H1 (cell line): ENCODE measurements around the gene ANKFN1. TPM values are rescaled to one million over a fixed set of nuclear protein-coding genes. Genes with fewer than 3 reads are reported as not detected.

Experiments used
- CTCF ChIA-PET: fragments of 300-600 bp; sonication (Branson Sonifier 250); formaldehyde crosslinking; loops from one replicate; lab custom pipeline; 2021; ENCODE audit not compliant: partially characterized antibody; lab: Charles Lee
- POLR2A ChIA-PET: fragments of 300-600 bp; sonication (Branson Sonifier 250); formaldehyde crosslinking; loops from one replicate; lab custom pipeline; 2021; ENCODE audit warnings: inconsistent platforms; ENCODE audit not compliant: partially characterized antibody; lab: Charles Lee
- DNase-seq, 2 experiments: peaks; one replicate each; pipeline versions ENCODE4 v3.0.0 to v3.0.0-alpha.2; 2010 to 2022; ENCODE audit warnings: low spot score in 2 of 2, low read depth in 1 of 2, mixed read lengths in 1 of 2
- FAIRE-seq: peaks from 2 replicates; lab custom pipeline; 2011; peaks lifted over from hg19 to GRCh38; lab: Jason Lieb, UNC
- H2AFZ ChIP-seq: 2 replicates; pipeline ENCODE4 v1.8.1; 2012; ENCODE audit warnings: low read length, inconsistent platforms
- H2AK5ac ChIP-seq: 2 replicates; pipeline ENCODE4 v1.6.1; 2013; ENCODE audit warnings: low read depth, low read length
- H2BK120ac ChIP-seq: replicated peaks from 2 replicates; pipeline ENCODE3; 2013; ENCODE audit warnings: low read depth, low read length, inconsistent platforms
- H2BK12ac ChIP-seq: 2 replicates; pipeline ENCODE4 v1.6.1; 2013; ENCODE audit warnings: low read depth, low read length
- H2BK15ac ChIP-seq: 2 replicates; pipeline ENCODE4 v1.6.1; 2013; ENCODE audit warnings: low read length
- H2BK20ac ChIP-seq: 2 replicates; pipeline ENCODE4 v1.6.1; 2013; ENCODE audit warnings: low read length
- H2BK5ac ChIP-seq: 2 replicates; pipeline ENCODE4 v1.6.1; 2013; ENCODE audit warnings: low read depth, low read length
- H3K14ac ChIP-seq: 2 replicates; pipeline ENCODE4 v1.6.1; 2013; ENCODE audit warnings: inconsistent platforms; ENCODE audit not compliant: insufficient read length
- H3K18ac ChIP-seq: 2 replicates; pipeline ENCODE4 v1.6.1; 2013; ENCODE audit warnings: low read length; ENCODE audit errors: extremely low read depth
- H3K23ac ChIP-seq: 2 replicates; pipeline ENCODE4 v1.6.1; 2013; ENCODE audit warnings: inconsistent platforms; ENCODE audit not compliant: insufficient read length
- H3K23me2 ChIP-seq: 2 replicates; pipeline ENCODE4 v1.6.1; 2013; ENCODE audit warnings: low read depth, low read length
- H3K27ac ChIP-seq: 2 replicates; pipeline ENCODE4 v1.6.1; 2011; ENCODE audit warnings: low read depth, low read length, inconsistent platforms
- H3K27me3 ChIP-seq, 4 experiments: replicated peaks in 1 of 4; 1 replicate in 1 of 4; 2 replicates in 3 of 4; pipeline versions ENCODE4 v1.6.1 to v1.8.1; 2011 to 2013; ENCODE audit warnings: low read length in 3 of 4, mild to moderate bottlenecking in 3 of 4, inconsistent platforms in 2 of 4, mixed read lengths in 2 of 4, moderate library complexity in 1 of 4; ENCODE audit not compliant: control insufficient read depth in 3 of 4, insufficient read depth in 3 of 4; ENCODE audit errors: extremely low read depth in 1 of 4
- H3K36me3 ChIP-seq, 4 experiments: 2 replicates each; pipeline versions ENCODE4 v1.6.1 to v1.8.1; 2011 to 2013; ENCODE audit warnings: mild to moderate bottlenecking in 4 of 4, low read length in 3 of 4, moderate library complexity in 2 of 4, control low read depth in 1 of 4, inconsistent platforms in 1 of 4; ENCODE audit not compliant: insufficient read depth in 4 of 4, control insufficient read depth in 2 of 4
- H3K4ac ChIP-seq: replicated peaks from 2 replicates; pipeline ENCODE3; 2013; ENCODE audit warnings: low read length, low read depth, mixed read lengths, inconsistent platforms; ENCODE audit not compliant: insufficient read length
- H3K4me1 ChIP-seq, 4 experiments: replicated peaks in 1 of 4; 1 replicate in 1 of 4; 2 replicates in 3 of 4; pipeline versions ENCODE4 v1.6.1 to v1.8.1; 2011 to 2013; ENCODE audit warnings: low read length in 3 of 4, inconsistent platforms in 2 of 4, mixed read lengths in 1 of 4; ENCODE audit not compliant: insufficient read depth in 4 of 4, control insufficient read depth in 3 of 4
- H3K4me2 ChIP-seq, 2 experiments: 2 replicates each; pipeline versions ENCODE4 v1.6.1 to v1.8.1; 2011 to 2013; ENCODE audit warnings: low read depth in 2 of 2, low read length in 2 of 2, control low read depth in 1 of 2, inconsistent platforms in 1 of 2, mild to moderate bottlenecking in 1 of 2; ENCODE audit not compliant: insufficient read depth in 1 of 2
- H3K4me3 ChIP-seq, 4 experiments: fragments of 200-600, 300-600 bp in 1 of 4; sonication (generic), shearing (Covaris generic), sonication (Bioruptor Twin) in 1 of 4; 2 replicates each; pipeline versions ENCODE4 v1.5.1 to v1.8.1; 2011 to 2016; ENCODE audit warnings: low read length in 4 of 4, low read depth in 3 of 4, control low read depth in 2 of 4, inconsistent platforms in 2 of 4, mild to moderate bottlenecking in 2 of 4, mixed read lengths in 1 of 4, moderate library complexity in 1 of 4; ENCODE audit not compliant: insufficient read depth in 2 of 4; ENCODE audit errors: extremely low read depth in 1 of 4
- H3K56ac ChIP-seq: replicated peaks from 2 replicates; pipeline ENCODE3; 2013; ENCODE audit warnings: low read depth, mild to moderate bottlenecking, mixed read lengths, low read length, inconsistent platforms; ENCODE audit not compliant: insufficient read length
- H3K79me1 ChIP-seq: 2 replicates; pipeline ENCODE4 v1.6.1; 2013; ENCODE audit warnings: low read depth, low read length, control low read depth
- H3K79me2 ChIP-seq, 2 experiments: 2 replicates each; pipeline versions ENCODE4 v1.6.1 to v1.8.1; 2012 to 2013; ENCODE audit warnings: low read length in 2 of 2, mild to moderate bottlenecking in 2 of 2, inconsistent platforms in 1 of 2; ENCODE audit not compliant: insufficient read depth in 2 of 2, control insufficient read depth in 1 of 2
- H3K9ac ChIP-seq, 4 experiments: replicated peaks in 1 of 4; 1 replicate in 1 of 4; 2 replicates in 3 of 4; pipeline versions ENCODE4 v1.6.1 to v1.8.1; 2011 to 2013; ENCODE audit warnings: low read depth in 3 of 4, low read length in 3 of 4, control low read depth in 2 of 4, mild to moderate bottlenecking in 2 of 4, moderate library complexity in 2 of 4, inconsistent platforms in 1 of 4; ENCODE audit errors: extremely low read depth in 1 of 4
- H3K9me3 ChIP-seq, 2 experiments: 2 replicates each; pipeline versions ENCODE4 v1.6.1 to v1.8.1; 2012 to 2013; ENCODE audit warnings: mild to moderate bottlenecking in 2 of 2, moderate library complexity in 2 of 2, control low read depth in 1 of 2, inconsistent platforms in 1 of 2, low read depth in 1 of 2, low read length in 1 of 2, mixed read lengths in 1 of 2; ENCODE audit not compliant: insufficient read depth in 2 of 2
- H4K20me1 ChIP-seq, 2 experiments: replicated peaks in 1 of 2; 2 replicates each; pipeline versions ENCODE3 to v1.8.1; 2011 to 2013; ENCODE audit warnings: inconsistent platforms in 2 of 2, low read length in 2 of 2, mild to moderate bottlenecking in 1 of 2; ENCODE audit not compliant: insufficient read depth in 2 of 2, control insufficient read depth in 1 of 2
- H4K5ac ChIP-seq: 2 replicates; pipeline ENCODE4 v1.6.1; 2013; ENCODE audit warnings: low read length, low read depth, mixed read lengths, inconsistent platforms; ENCODE audit not compliant: insufficient read length
- H4K8ac ChIP-seq: 2 replicates; pipeline ENCODE4 v1.8.0; 2013; ENCODE audit warnings: mild to moderate bottlenecking, moderate library complexity, low read length, inconsistent platforms; ENCODE audit not compliant: insufficient read depth; ENCODE audit errors: extremely low read depth
- H4K91ac ChIP-seq: replicated peaks from 2 replicates; pipeline ENCODE3; 2013; ENCODE audit warnings: low read length, mixed read lengths, inconsistent platforms; ENCODE audit not compliant: insufficient read length
- CHD1 ChIP-seq: IDR thresholded peaks from 2 replicates; pipeline ENCODE4 v1.6.1; 2012; ENCODE audit warnings: low read depth, low read length, improper control_type of control experiment
- CTBP2 ChIP-seq: IDR thresholded peaks from 2 replicates; pipeline ENCODE4 v1.7.0; 2011; ENCODE audit warnings: borderline replicate concordance, mild to moderate bottlenecking, moderate library complexity, mixed read lengths, low read length; ENCODE audit not compliant: insufficient read depth, insufficient read length
- FOSL1 ChIP-seq: IDR thresholded peaks from 2 replicates; pipeline ENCODE4 v1.6.1; 2011; ENCODE audit warnings: mild to moderate bottlenecking, low read depth, low read length, moderate library complexity; ENCODE audit not compliant: insufficient read depth
- GTF2F1 ChIP-seq: IDR thresholded peaks from 2 replicates; pipeline ENCODE4 v1.6.1; 2012; ENCODE audit warnings: low read depth, low read length, improper control_type of control experiment, borderline replicate concordance
- HDAC2 ChIP-seq, 2 experiments: fragments of 300-600 bp in 1 of 2; sonication (generic) in 1 of 2; IDR thresholded peaks; 2 replicates each; pipeline ENCODE4 v1.6.1; 2011 to 2012; ENCODE audit warnings: low read depth in 2 of 2, low read length in 2 of 2, mild to moderate bottlenecking in 2 of 2, moderate library complexity in 2 of 2, borderline replicate concordance in 1 of 2, inconsistent platforms in 1 of 2
- HDAC6 ChIP-seq: IDR thresholded peaks from one replicate; pipeline ENCODE4 v1.7.1; 2012; ENCODE audit warnings: low read depth, mild to moderate bottlenecking, inconsistent platforms, low read length, moderate library complexity
- PHF8 ChIP-seq: fragments of 200-600 bp; sonication (generic); conservative IDR thresholded peaks from 2 replicates; pipeline ENCODE4 v1.7.1; 2012; ENCODE audit warnings: low read depth, mild to moderate bottlenecking, inconsistent platforms, low read length, moderate library complexity
- USF2 ChIP-seq: IDR thresholded peaks from 2 replicates; pipeline ENCODE4 v1.6.1; 2011; ENCODE audit warnings: low read length, improper control_type of control experiment
- ZNF274 ChIP-seq: IDR thresholded peaks from 2 replicates; pipeline ENCODE4 v1.7.0; 2012; ENCODE audit warnings: low read length, borderline replicate concordance; ENCODE audit errors: extremely low read depth
- WGBS, 2 experiments: shearing (Covaris generic) in 1 of 2; methylation state at CpG; one replicate each; pipeline versions ENCODE4 v1.1.6 to v1.1.7; 2013 to 2015; ENCODE audit warnings: low lambda C conversion rate in 2 of 2, mixed read lengths in 2 of 2, inconsistent platforms in 1 of 2, low coverage in 1 of 2, missing lambda C conversion rate in 1 of 2; ENCODE audit not compliant: insufficient replicate concordance in 2 of 2, insufficient coverage in 1 of 2, insufficient read length in 1 of 2; ENCODE audit errors: extremely low coverage in 1 of 2, missing lambda C conversion rate in 1 of 2; 5-methylcytosine and 5-hydroxymethylcytosine counted together
- polyA plus RNA-seq, 7 experiments: library from polyadenylated mRNA; depleted of rRNA in 3 of 7; stranded (reverse) in 5 of 7; unstranded in 2 of 7; fragments of >200 nt in 5 of 7; fragments of 200-250 nt in 2 of 7; gene quantifications; 1 replicate in 5 of 7; 2 replicates in 1 of 7; 4 replicates in 1 of 7; pipeline versions ENCODE4 v1.2.1 to v1.2.3, GENCODE V29; 2011 to 2013; ENCODE audit warnings: missing spikeins in 2 of 7, mixed read lengths in 2 of 7
- total RNA-seq: library from RNA; stranded (reverse); fragmentation: NEBNext Ultra II Directional; extraction: Animal tissue kit (Norgen Biotek cat#: 25700); gene quantifications from 2 replicates; pipeline ENCODE4 v1.2.1, GENCODE V29; 2021
- TF ChIP-seq, protein P1 (sequence below): IDR thresholded peaks from 2 replicates; pipeline ENCODE4 v1.6.1; 2011; ENCODE audit warnings: low read depth, mild to moderate bottlenecking, low read length; ENCODE audit not compliant: insufficient read depth

The ANKFN1 gene
- total and polyA plus RNA-seq, 2 of the 8 experiments (the other 6 are each of a cell fraction or from before 2014, with no cell fraction given): not detected

DNA sequence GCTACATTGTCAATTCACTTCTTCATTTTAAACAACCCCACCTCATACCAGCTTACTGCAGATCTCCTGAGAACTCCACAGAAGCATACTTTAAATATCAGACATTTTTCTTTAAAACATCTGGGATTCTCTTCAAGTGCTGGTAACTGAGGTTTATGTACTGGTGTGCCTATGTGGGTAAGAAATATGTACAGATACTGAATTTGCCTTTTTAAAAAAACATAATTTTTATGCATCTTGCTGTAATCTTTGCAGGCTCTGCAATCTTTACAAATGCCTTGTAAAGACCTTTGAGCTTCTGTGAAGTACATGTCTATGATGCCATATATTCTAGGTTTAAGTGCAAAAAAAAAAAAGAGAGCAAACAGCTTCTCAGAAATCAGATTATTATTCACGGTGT is 312.6 kb downstream of the ANKFN1 start:
- no peaks in the 10 kb centered on the region for H3K79me1 ChIP-seq
- no peak overlapping the region for H2BK20ac ChIP-seq
- no peak overlapping the region for H3K27ac ChIP-seq
- H2BK120ac ChIP-seq: no peak overlapping the region
- DNase-seq (no peak), FAIRE-seq (no peak)
- H3K9ac ChIP-seq: no peak overlapping the region
- H3K56ac ChIP-seq: no peak overlapping the region
- no peaks in the 10 kb centered on the region for H3K23me2 ChIP-seq
- ChIA-PET CTCF (interaction anchor here (0.5 to 1.7 kb wide), 6 partner anchors 14 to 305 kb away, joined by 3 to 4 read pairs (median 3); no protein-coding TSS in a partner anchor), POLR2A (no interaction called here)
- H3K4me1 ChIP-seq: no peaks in the 10 kb centered on the region
- no peak overlapping the region for H2AFZ ChIP-seq
- no peaks in the 10 kb centered on the region for H4K20me1 ChIP-seq
- H3K36me3 ChIP-seq: no peaks in the 10 kb centered on the region
- no peak overlapping the region for H3K23ac ChIP-seq
- H4K5ac ChIP-seq: no peak overlapping the region
- no peaks in the 10 kb centered on the region for H3K79me2 ChIP-seq
- H4K91ac ChIP-seq: no peak overlapping the region
- no peak overlapping the region for H3K14ac ChIP-seq
- H2AK5ac ChIP-seq: no peak overlapping the region
- no peaks in the 10 kb centered on the region for H3K9me3 ChIP-seq
- no peak overlapping the region for H2BK5ac ChIP-seq
- H3K4ac ChIP-seq: no peak overlapping the region
- H2BK15ac ChIP-seq: no peak overlapping the region
- H4K8ac ChIP-seq: no peak overlapping the region
- no peak overlapping the region for H2BK12ac ChIP-seq
- TF ChIP-seq, protein P1, sequence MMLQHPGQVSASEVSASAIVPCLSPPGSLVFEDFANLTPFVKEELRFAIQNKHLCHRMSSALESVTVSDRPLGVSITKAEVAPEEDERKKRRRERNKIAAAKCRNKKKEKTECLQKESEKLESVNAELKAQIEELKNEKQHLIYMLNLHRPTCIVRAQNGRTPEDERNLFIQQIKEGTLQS: no peak
- no peak for TF ChIP-seq HDAC2 (IDR thresholded peaks at IDR 0.05; ENCODE audit: borderline replicate concordance in 1 of 2, low read depth in 2 of 2, low read length in 2 of 2)
- no peak for TF ChIP-seq HDAC6
- no peak for TF ChIP-seq USF2
- TF ChIP-seq CHD1: no peak
- TF ChIP-seq FOSL1: no peak
- no peak for TF ChIP-seq GTF2F1
- no peak for TF ChIP-seq CTBP2
- TF ChIP-seq PHF8: no peak
- TF ChIP-seq ZNF274: no peak
- H3K27me3 ChIP-seq: no peaks in the 10 kb centered on the region
- no peak overlapping the region for H3K4me3 ChIP-seq
- H3K18ac ChIP-seq: no peak overlapping the region
- no peak overlapping the region for H3K4me2 ChIP-seq
- whole genome bisulfite sequencing, 2 experiments: 100% methylated on average over 1 of the region's 1 CpG; no CpG with 5 or more reads in 1 of the 2 experiments
